ENCODE measurements around the gene CXCL10.

Gene CXCL10

DNA sequence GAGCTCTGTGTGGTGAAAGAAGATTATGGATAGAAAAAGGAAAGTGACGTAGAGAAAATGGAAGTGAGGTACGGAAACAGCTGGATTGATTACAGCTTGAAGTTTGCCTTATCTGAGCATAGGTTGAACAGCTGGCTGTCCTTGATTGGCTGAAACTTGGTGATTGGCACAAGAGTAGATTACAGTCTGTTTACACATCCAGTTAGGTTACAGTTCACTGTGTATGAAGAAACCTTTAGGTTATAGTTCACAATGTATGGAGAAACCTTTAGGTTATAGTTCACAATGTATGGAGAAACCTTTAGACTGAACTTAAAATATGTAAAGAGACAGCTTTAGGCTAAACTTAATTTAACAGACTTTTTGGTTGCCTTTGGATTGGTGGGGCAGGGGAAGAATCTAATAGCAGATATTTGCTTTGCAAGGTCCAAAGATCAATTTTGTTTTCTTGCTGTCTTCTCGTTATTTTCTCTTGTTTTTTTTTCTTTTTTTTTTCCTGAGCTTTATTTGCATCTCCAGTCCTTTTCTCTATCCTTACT, 35.7 kb upstream of the CXCL10 start:
- Histone ChIP-seq H3K27ac (replicated peaks; ENCODE audit: low read length) (no peak overlapping the region), H4K8ac (ENCODE audit: low read depth, low read length) (no peak overlapping the region), H3K9me3 (replicated peaks in 1 of 2; ENCODE audit: control insufficient read depth in 2 of 2, insufficient read depth in 1 of 2, low read depth in 1 of 2, low read length in 2 of 2) (no peaks in the 10 kb centered on the region), H2BK12ac (ENCODE audit: low read length) (no peak overlapping the region), H2AFZ (ENCODE audit: low read length) (no peak overlapping the region), H3K9ac (ENCODE audit: low read depth, low read length, poor library complexity) (no peak overlapping the region), H3K23ac (ENCODE audit: low read depth, low read length, poor library complexity) (no peak overlapping the region), H3K27me3 (ENCODE audit: control insufficient read depth in 3 of 3, insufficient read depth in 3 of 3, low read depth in 1 of 3, low read length in 3 of 3) (peaks cover 0 to 31% (median 0%) of the 10 kb centered on the region in 3 experiments), H2BK120ac (ENCODE audit: low read depth, low read length) (no peak overlapping the region), H3K79me1 (ENCODE audit: low read depth, low read length) (no peaks in the 10 kb centered on the region), H3K14ac (ENCODE audit: low read length) (no peak overlapping the region), H3K4me1 (ENCODE audit: control insufficient read depth in 2 of 2, insufficient read depth in 1 of 2, low read depth in 1 of 2, low read length in 2 of 2) (peaks cover 0 to 1% of the 10 kb centered on the region in 2 donors), H3K4ac (ENCODE audit: low read length) (no peak overlapping the region), H2AK5ac (ENCODE audit: low read depth, low read length) (no peak overlapping the region), H2BK15ac (ENCODE audit: low read length) (no peak overlapping the region), H2BK5ac (ENCODE audit: low read length) (no peak overlapping the region), H3K4me3 (ENCODE audit: low read length in 2 of 2) (no peak overlapping the region), H4K91ac (ENCODE audit: low read depth, low read length, poor library complexity) (no peak overlapping the region), H3K36me3 (replicated peaks in 1 of 2; ENCODE audit: control insufficient read depth in 2 of 2, insufficient read depth in 2 of 2, low read length in 2 of 2) (no peaks in the 10 kb centered on the region), H3K4me2 (ENCODE audit: insufficient read depth, low read length, poor library complexity, severe bottlenecking) (no peak overlapping the region), H3K18ac (ENCODE audit: low read length) (no peak overlapping the region)
- DNase-seq (ENCODE audit: low spot score): no peak
- WGBS, 2 donors (ENCODE audit: extremely low coverage in 2 of 2, insufficient read length in 2 of 2, insufficient replicate concordance in 1 of 2): 100% methylated on average over 1 to 2 of the region's 3 CpGs

DNA sequence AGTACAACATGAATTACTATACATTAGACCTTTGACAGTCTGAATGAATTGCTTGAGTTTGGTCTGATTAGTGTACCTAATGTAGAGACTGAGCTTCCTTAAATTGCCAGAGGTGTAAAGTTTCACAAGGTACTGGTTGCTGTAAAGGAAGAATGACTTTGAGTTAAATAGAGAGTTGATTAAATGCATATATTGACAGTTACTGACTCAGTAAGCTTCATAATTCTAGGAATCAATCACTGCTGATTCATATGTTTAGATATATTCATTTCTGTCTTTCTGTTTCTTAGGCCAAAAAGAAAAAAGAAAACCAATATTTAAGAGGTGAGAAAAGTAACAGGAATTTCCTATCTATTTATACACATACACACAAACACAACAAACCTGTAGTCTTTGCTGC, 35.0 kb upstream of the CXCL10 start:
- Histone ChIP-seq H3K23ac (ENCODE audit: low read depth, low read length, poor library complexity) (no peak overlapping the region), H4K91ac (ENCODE audit: low read depth, low read length, poor library complexity) (no peak overlapping the region), H3K4me2 (ENCODE audit: insufficient read depth, low read length, poor library complexity, severe bottlenecking) (no peak overlapping the region), H3K4me3 (ENCODE audit: low read length in 2 of 2) (no peak overlapping the region), H2BK120ac (ENCODE audit: low read depth, low read length) (no peak overlapping the region), H2BK5ac (ENCODE audit: low read length) (no peak overlapping the region), H2BK12ac (ENCODE audit: low read length) (no peak overlapping the region), H3K14ac (ENCODE audit: low read length) (no peak overlapping the region), H3K9me3 (replicated peaks in 1 of 2; ENCODE audit: control insufficient read depth in 2 of 2, insufficient read depth in 1 of 2, low read depth in 1 of 2, low read length in 2 of 2) (no peaks in the 10 kb centered on the region), H3K79me1 (ENCODE audit: low read depth, low read length) (no peaks in the 10 kb centered on the region), H3K36me3 (replicated peaks in 1 of 2; ENCODE audit: control insufficient read depth in 2 of 2, insufficient read depth in 2 of 2, low read length in 2 of 2) (no peaks in the 10 kb centered on the region), H4K8ac (ENCODE audit: low read depth, low read length) (no peak overlapping the region), H3K27me3 (ENCODE audit: control insufficient read depth in 3 of 3, insufficient read depth in 3 of 3, low read depth in 1 of 3, low read length in 3 of 3) (peaks cover 0 to 31% (median 0%) of the 10 kb centered on the region in 3 experiments), H3K27ac (replicated peaks; ENCODE audit: low read length) (no peak overlapping the region), H2BK15ac (ENCODE audit: low read length) (no peak overlapping the region), H3K4ac (ENCODE audit: low read length) (no peak overlapping the region), H2AFZ (ENCODE audit: low read length) (no peak overlapping the region), H3K4me1 (ENCODE audit: control insufficient read depth in 2 of 2, insufficient read depth in 1 of 2, low read depth in 1 of 2, low read length in 2 of 2) (peaks cover 0 to 1% of the 10 kb centered on the region in 2 donors), H3K9ac (ENCODE audit: low read depth, low read length, poor library complexity) (no peak overlapping the region), H2AK5ac (ENCODE audit: low read depth, low read length) (no peak overlapping the region), H3K18ac (ENCODE audit: low read length) (no peak overlapping the region)
- DNase-seq (ENCODE audit: low spot score): no peak

DNA sequence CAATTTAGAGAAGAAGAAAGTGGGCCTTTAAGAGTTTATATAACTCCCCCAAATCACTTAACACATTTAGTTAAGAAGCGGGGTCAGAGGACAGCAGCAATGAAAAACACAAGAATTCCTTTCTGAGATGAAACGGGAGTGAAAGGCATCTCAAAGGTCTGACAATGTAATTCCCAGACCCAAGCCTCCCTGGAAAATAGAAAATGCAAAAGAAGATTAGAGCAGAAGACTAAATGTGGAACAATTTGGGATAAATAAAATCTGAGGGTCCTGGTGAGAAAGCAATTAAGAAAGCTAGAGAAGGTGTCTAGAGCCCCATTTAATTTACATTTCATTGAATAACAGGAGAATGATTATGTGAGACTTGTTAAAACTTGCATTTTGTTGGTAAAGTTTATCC, 32.1 kb upstream of the CXCL10 start:
- H2AFZ ChIP-seq (ENCODE audit: low read length): no peak overlapping the region
- H3K36me3 ChIP-seq (replicated peaks in 1 of 2; ENCODE audit: control insufficient read depth in 2 of 2, insufficient read depth in 2 of 2, low read length in 2 of 2): no peaks in the 10 kb centered on the region
- H3K9ac ChIP-seq (ENCODE audit: low read depth, low read length, poor library complexity): no peak overlapping the region
- H3K23ac ChIP-seq (ENCODE audit: low read depth, low read length, poor library complexity): no peak overlapping the region
- H3K4me1 ChIP-seq (ENCODE audit: control insufficient read depth in 2 of 2, insufficient read depth in 1 of 2, low read depth in 1 of 2, low read length in 2 of 2): peaks cover 0 to 1% of the 10 kb centered on the region in 2 donors
- WGBS, 2 donors (ENCODE audit: extremely low coverage in 2 of 2, insufficient read length in 2 of 2, insufficient replicate concordance in 1 of 2): no CpG with 5 or more reads among the region's 2 CpGs
- no peak overlapping the region for H3K4me2 ChIP-seq (ENCODE audit: insufficient read depth, low read length, poor library complexity, severe bottlenecking)
- no peak overlapping the region for H3K4me3 ChIP-seq (ENCODE audit: low read length in 2 of 2)
- H2BK120ac ChIP-seq (ENCODE audit: low read depth, low read length): no peak overlapping the region
- H3K79me1 ChIP-seq (ENCODE audit: low read depth, low read length): no peaks in the 10 kb centered on the region
- no peak overlapping the region for H2BK15ac ChIP-seq (ENCODE audit: low read length)
- H3K14ac ChIP-seq (ENCODE audit: low read length): no peak overlapping the region
- H3K18ac ChIP-seq (ENCODE audit: low read length): no peak overlapping the region
- H3K27ac ChIP-seq (replicated peaks; ENCODE audit: low read length): no peak overlapping the region
- DNase-seq (ENCODE audit: low spot score): no peak
- H2BK12ac ChIP-seq (ENCODE audit: low read length): no peak overlapping the region
- no peak overlapping the region for H3K4ac ChIP-seq (ENCODE audit: low read length)
- H2BK5ac ChIP-seq (ENCODE audit: low read length): no peak overlapping the region
- no peaks in the 10 kb centered on the region for H3K9me3 ChIP-seq (replicated peaks in 1 of 2; ENCODE audit: control insufficient read depth in 2 of 2, insufficient read depth in 1 of 2, low read depth in 1 of 2, low read length in 2 of 2)
- no peak overlapping the region for H2AK5ac ChIP-seq (ENCODE audit: low read depth, low read length)
- H4K91ac ChIP-seq (ENCODE audit: low read depth, low read length, poor library complexity): no peak overlapping the region
- no peak overlapping the region for H4K8ac ChIP-seq (ENCODE audit: low read depth, low read length)
- peaks cover 0 to 35% (median 0%) of the 10 kb centered on the region in 3 experiments for H3K27me3 ChIP-seq (ENCODE audit: control insufficient read depth in 3 of 3, insufficient read depth in 3 of 3, low read depth in 1 of 3, low read length in 3 of 3)

DNA sequence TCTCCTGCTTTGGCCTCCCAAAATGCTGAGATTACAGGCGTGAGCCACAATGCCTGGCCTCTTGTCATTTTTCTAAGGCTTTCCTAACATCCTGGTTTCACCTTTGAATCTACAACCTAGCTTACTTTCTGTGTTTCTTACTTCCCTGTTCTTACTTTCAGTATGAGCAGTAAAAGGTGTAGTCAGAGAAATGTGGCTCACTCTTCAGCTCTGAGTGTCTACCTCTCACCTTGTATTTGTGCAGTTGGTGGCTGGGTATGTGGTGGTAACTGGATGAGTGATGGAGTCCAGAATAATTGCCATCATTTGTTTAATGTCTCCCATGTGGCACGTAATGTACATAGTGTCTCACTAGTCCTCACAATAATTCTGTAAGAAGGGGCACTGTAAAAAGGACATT, 31.7 kb upstream of the CXCL10 start:
- Histone ChIP-seq H3K4me3 (ENCODE audit: low read length in 2 of 2) (no peak overlapping the region), H3K18ac (ENCODE audit: low read length) (no peak overlapping the region), H3K27me3 (ENCODE audit: control insufficient read depth in 3 of 3, insufficient read depth in 3 of 3, low read depth in 1 of 3, low read length in 3 of 3) (peaks cover 0 to 35% (median 0%) of the 10 kb centered on the region in 3 experiments), H2BK5ac (ENCODE audit: low read length) (no peak overlapping the region), H3K14ac (ENCODE audit: low read length) (no peak overlapping the region), H3K36me3 (replicated peaks in 1 of 2; ENCODE audit: control insufficient read depth in 2 of 2, insufficient read depth in 2 of 2, low read length in 2 of 2) (no peaks in the 10 kb centered on the region), H4K8ac (ENCODE audit: low read depth, low read length) (no peak overlapping the region), H2BK12ac (ENCODE audit: low read length) (no peak overlapping the region), H2BK15ac (ENCODE audit: low read length) (no peak overlapping the region), H3K23ac (ENCODE audit: low read depth, low read length, poor library complexity) (no peak overlapping the region), H3K4me1 (ENCODE audit: control insufficient read depth in 2 of 2, insufficient read depth in 1 of 2, low read depth in 1 of 2, low read length in 2 of 2) (peaks cover 0 to 1% of the 10 kb centered on the region in 2 donors), H2AFZ (ENCODE audit: low read length) (no peak overlapping the region), H3K4ac (ENCODE audit: low read length) (no peak overlapping the region), H3K9ac (ENCODE audit: low read depth, low read length, poor library complexity) (no peak overlapping the region), H2AK5ac (ENCODE audit: low read depth, low read length) (no peak overlapping the region), H3K9me3 (replicated peaks in 1 of 2; ENCODE audit: control insufficient read depth in 2 of 2, insufficient read depth in 1 of 2, low read depth in 1 of 2, low read length in 2 of 2) (no peaks in the 10 kb centered on the region), H2BK120ac (ENCODE audit: low read depth, low read length) (no peak overlapping the region), H3K79me1 (ENCODE audit: low read depth, low read length) (no peaks in the 10 kb centered on the region), H3K27ac (replicated peaks; ENCODE audit: low read length) (no peak overlapping the region), H3K4me2 (ENCODE audit: insufficient read depth, low read length, poor library complexity, severe bottlenecking) (no peak overlapping the region), H4K91ac (ENCODE audit: low read depth, low read length, poor library complexity) (no peak overlapping the region)
- no peak for DNase-seq (ENCODE audit: low spot score)
- no CpG with 5 or more reads among the region's 2 CpGs for WGBS, 2 donors (ENCODE audit: extremely low coverage in 2 of 2, insufficient read length in 2 of 2, insufficient replicate concordance in 1 of 2)
